Activated B cell treated with CpG ODN at 0.5 μM for 24 hours (primary cell): ENCODE data around the gene PALD1. TPM values are rescaled to one million over a fixed set of nuclear protein-coding genes. Genes with fewer than 3 reads are reported as not detected.

Experiments
- ATAC-seq: fragments of 200-7000 bp; cut with Tn5 transposase; one replicate; pipeline ENCODE4 v1.10.0; 2021; ENCODE audit warnings: low read depth, mild to moderate bottlenecking, moderate library complexity
- CTCF ChIA-PET: fragments of 350-600 bp; sonication (Branson Sonifier 250); formaldehyde crosslinking; loops from one replicate; lab custom pipeline; 2021; ENCODE audit warnings: antibody characterized with exemption; lab: Charles Lee
- POLR2A ChIA-PET: fragments of 350-600 bp; sonication (Branson Sonifier 250); formaldehyde crosslinking; loops from one replicate; lab custom pipeline; 2021; ENCODE audit warnings: antibody characterized with exemption; lab: Charles Lee
- DNase-seq: peaks from one replicate; pipeline ENCODE4 v3.0.0; 2022
- H3K27ac Mint-ChIP-seq: one replicate; pipeline ENCODE4 v1.8.0; 2020; ENCODE audit warnings: mixed read lengths
- H3K27me3 Mint-ChIP-seq: one replicate; pipeline ENCODE4 v1.8.0; 2021; ENCODE audit warnings: mixed read lengths
- H3K36me3 Mint-ChIP-seq: one replicate; pipeline ENCODE4 v1.8.0; 2021; ENCODE audit warnings: low read depth, mixed read lengths
- H3K4me1 Mint-ChIP-seq: one replicate; pipeline ENCODE4 v1.8.0; 2021; ENCODE audit warnings: mixed read lengths
- H3K4me3 Mint-ChIP-seq: one replicate; pipeline ENCODE4 v1.8.0; 2020; ENCODE audit warnings: mild to moderate bottlenecking, mixed read lengths
- H3K9me3 Mint-ChIP-seq: one replicate; pipeline ENCODE4 v1.8.0; 2020; ENCODE audit warnings: mixed read lengths
- intact Hi-C: fragments of 100-400 bp; cut with micrococcal nuclease; formaldehyde crosslinking; loops from one replicate; pipeline ENCODE4 v1.15.1; 2024
- total RNA-seq: library from RNA; stranded (reverse); gene quantifications from 2 replicates; pipeline ENCODE4 v1.2.3, GENCODE V29; 2022
- TF ChIP-seq, protein P1 (sequence below): fragments of 200-600 bp; IDR thresholded peaks from one replicate; pipeline ENCODE4 v1.8.0; 2022; ENCODE audit warnings: antibody characterized with exemption, mild to moderate bottlenecking

The PALD1 gene
- total RNA-seq, 1 donor from 2014 or later = 3.3 TPM

DNA sequence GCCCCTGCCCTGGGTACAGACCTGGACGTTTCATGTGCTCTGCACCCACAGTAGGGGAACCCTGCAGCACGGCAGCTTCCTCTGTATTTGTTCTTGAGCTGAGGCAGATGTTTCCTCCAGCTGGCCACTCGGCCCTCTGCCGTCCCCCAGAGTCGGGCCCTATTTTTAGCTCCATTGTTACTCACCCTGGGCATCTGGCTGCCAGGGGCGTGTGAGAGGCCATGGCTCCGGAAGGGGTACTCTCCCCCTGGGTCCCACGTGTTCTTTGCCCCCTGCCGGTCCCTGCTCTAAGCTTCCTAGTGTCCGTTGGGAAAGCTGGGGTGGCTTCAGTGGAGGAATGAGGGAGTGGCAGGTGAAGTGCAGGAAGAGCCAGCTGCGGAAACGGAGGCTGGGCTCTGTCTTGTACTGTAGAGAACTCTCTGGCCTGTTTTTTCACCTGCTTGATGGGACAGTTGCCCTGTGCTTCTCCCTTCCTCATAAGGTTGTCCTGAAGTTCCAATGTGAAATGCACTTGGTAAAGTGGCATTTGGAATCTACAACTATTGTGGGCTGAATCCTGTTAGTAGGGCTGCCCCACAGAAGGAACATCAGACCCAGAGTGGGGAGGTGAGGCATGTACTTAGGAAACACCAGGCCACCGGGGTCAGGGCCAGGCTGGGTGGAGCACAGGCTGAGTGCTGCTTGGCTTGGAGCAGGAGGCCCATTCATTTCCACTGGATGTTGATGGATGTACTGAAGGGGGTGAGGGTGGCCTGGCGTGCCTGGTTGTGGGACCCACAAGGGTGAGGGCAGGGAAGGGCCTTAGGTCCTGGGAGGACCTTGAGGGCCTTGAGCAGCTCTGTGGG, 30.6 kb downstream of the PALD1 start:
- ATAC-seq (peak; percentile 61), DNase-seq (no peak)
- ChIA-PET POLR2A (interaction anchor here (3.1 kb wide), 1 partner anchor 15 kb away, joined by 15 read pairs; no protein-coding TSS in a partner anchor), CTCF (interaction anchor here (0.9 to 1.7 kb wide), 3 partner anchors 15 to 48 kb away, joined by 3 to 11 read pairs (median 5); partner anchors contain the start of gene PALD1)
- Mint-ChIP-seq H3K36me3 (no peaks in the 10 kb centered on the region), H3K27ac (no peak overlapping the region), H3K4me1 (peaks cover 35% of the 10 kb centered on the region), H3K9me3 (no peaks in the 10 kb centered on the region), H3K27me3 (no peaks in the 10 kb centered on the region), H3K4me3 (peak overlapping the region; percentile 44)
- TF ChIP-seq, protein P1, sequence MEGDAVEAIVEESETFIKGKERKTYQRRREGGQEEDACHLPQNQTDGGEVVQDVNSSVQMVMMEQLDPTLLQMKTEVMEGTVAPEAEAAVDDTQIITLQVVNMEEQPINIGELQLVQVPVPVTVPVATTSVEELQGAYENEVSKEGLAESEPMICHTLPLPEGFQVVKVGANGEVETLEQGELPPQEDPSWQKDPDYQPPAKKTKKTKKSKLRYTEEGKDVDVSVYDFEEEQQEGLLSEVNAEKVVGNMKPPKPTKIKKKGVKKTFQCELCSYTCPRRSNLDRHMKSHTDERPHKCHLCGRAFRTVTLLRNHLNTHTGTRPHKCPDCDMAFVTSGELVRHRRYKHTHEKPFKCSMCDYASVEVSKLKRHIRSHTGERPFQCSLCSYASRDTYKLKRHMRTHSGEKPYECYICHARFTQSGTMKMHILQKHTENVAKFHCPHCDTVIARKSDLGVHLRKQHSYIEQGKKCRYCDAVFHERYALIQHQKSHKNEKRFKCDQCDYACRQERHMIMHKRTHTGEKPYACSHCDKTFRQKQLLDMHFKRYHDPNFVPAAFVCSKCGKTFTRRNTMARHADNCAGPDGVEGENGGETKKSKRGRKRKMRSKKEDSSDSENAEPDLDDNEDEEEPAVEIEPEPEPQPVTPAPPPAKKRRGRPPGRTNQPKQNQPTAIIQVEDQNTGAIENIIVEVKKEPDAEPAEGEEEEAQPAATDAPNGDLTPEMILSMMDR = no peak
- intact Hi-C loops = no loop called here

DNA sequence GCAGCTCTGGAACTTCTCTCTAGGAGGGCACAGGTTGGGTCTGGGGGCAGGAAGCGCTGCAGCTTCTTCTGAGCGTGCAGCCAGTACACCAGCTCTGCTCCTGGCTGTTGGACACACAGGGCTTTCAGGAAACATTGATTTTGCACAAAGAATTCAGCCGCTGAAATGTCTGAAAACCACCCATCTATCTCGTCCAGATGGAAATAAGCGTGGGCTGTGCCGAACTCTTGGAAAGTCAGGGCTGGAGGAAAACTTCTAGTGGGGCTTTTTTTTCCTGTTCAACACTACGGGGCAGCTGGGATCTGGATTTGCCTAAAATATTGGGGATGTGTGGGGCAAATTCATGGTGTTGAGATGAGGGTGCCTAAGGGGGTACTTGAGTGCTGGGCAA, 31.2 kb downstream of the PALD1 start:
- ChIA-PET POLR2A (interaction anchor here (3.1 kb wide), 1 partner anchor 16 kb away, joined by 15 read pairs; no protein-coding TSS in a partner anchor), CTCF (interaction anchor here (1.7 kb wide), 1 partner anchor 16 kb away, joined by 11 read pairs; no protein-coding TSS in a partner anchor)

DNA sequence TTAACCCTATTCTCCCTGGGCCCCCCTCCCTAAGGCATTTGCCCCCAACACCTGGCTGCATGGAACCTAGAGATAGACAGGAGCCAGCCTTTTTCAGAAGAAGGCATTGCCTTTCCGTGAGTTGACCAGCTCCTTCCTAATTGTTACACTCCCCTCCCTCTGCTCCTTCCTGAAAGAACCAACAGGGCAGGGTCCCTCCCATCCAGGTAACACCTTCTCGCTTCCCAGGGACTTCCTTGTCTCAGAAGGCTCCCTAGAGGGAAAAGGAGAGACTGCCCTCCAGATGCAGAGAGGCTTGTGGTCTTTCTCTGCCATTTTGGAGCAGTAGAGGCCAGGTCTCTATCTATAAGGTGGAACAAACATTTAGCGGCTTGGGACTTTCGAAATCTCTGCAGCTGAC, 31.9 kb downstream of the PALD1 start:
- H3K36me3 Mint-ChIP-seq = no peaks in the 10 kb centered on the region
- no peak overlapping the region for H3K27ac Mint-ChIP-seq
- intact Hi-C loops = no loop called here
- peaks cover 44% of the 10 kb centered on the region for H3K4me1 Mint-ChIP-seq
- ATAC-seq (no peak), DNase-seq (no peak)
- TF ChIP-seq, protein P1 = no peak
- H3K27me3 Mint-ChIP-seq = no peaks in the 10 kb centered on the region
- H3K4me3 Mint-ChIP-seq = no peak overlapping the region
- ChIA-PET CTCF (no interaction called here), POLR2A (interaction anchor here (3.1 kb wide), 1 partner anchor 16 kb away, joined by 15 read pairs; no protein-coding TSS in a partner anchor)
- no peaks in the 10 kb centered on the region for H3K9me3 Mint-ChIP-seq

More for the DNA sequence above, 31.2 kb downstream of the PALD1 start:
- H3K36me3 Mint-ChIP-seq = no peaks in the 10 kb centered on the region
- ATAC-seq (no peak), DNase-seq (no peak)
- H3K4me3 Mint-ChIP-seq = no peak overlapping the region
- intact Hi-C loops = no loop called here
- H3K27ac Mint-ChIP-seq = no peak overlapping the region
- TF ChIP-seq, protein P1 = no peak
- no peaks in the 10 kb centered on the region for H3K27me3 Mint-ChIP-seq
- peaks cover 40% of the 10 kb centered on the region for H3K4me1 Mint-ChIP-seq
- no peaks in the 10 kb centered on the region for H3K9me3 Mint-ChIP-seq

DNA sequence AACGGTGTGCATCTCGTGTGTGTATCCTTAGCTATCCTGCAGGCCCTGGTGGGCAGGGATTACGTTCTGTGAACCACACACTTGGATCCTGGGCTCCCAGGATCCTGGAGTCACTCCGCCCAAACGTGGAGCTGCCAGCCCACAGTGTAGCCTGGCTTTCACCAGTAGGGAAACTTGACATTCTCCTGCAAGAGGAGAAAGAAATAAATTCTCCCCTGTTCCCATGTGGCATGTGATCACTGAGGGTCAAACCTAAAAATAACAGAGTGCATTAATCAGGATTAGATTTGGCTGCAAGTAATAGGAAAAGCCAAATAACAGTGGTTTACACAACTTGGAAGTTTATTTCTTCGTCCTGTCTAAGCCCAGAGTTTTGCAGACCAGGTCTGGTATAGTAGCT, 32.3 kb downstream of the PALD1 start:
- H3K36me3 Mint-ChIP-seq = no peaks in the 10 kb centered on the region

More for the DNA sequence above, 32.3 kb downstream of the PALD1 start:
- no peaks in the 10 kb centered on the region for H3K27me3 Mint-ChIP-seq
- H3K27ac Mint-ChIP-seq = no peak overlapping the region
- no peaks in the 10 kb centered on the region for H3K9me3 Mint-ChIP-seq
- TF ChIP-seq, protein P1 = no peak
- intact Hi-C loops = no loop called here
- H3K4me1 Mint-ChIP-seq = peaks cover 44% of the 10 kb centered on the region
- POLR2A ChIA-PET = interaction anchor here (3.1 kb wide), 1 partner anchor 17 kb away, joined by 15 read pairs; no protein-coding TSS in a partner anchor
- H3K4me3 Mint-ChIP-seq = no peak overlapping the region
- CTCF ChIA-PET = no interaction called here
- DNase-seq = no peak
- no peak for ATAC-seq
